RKO (cell line): ENCODE results near the gene PCNX2.
"Not testable (repeated sequence)": the region's sequence is repeated elsewhere in the genome, so short reads cannot be mapped to it uniquely, and the experiment has no call there.

Experiments
- DNase-seq: peaks from one replicate; pipeline ENCODE4 v3.0.0-alpha.2; 2016; ENCODE audit warnings: low spot score

PCNX2 gene

GRCh38 chr1:233151861-233152260 is 143.7 kb downstream of the PCNX2 start:
- DNase-seq: no peak

DNA sequence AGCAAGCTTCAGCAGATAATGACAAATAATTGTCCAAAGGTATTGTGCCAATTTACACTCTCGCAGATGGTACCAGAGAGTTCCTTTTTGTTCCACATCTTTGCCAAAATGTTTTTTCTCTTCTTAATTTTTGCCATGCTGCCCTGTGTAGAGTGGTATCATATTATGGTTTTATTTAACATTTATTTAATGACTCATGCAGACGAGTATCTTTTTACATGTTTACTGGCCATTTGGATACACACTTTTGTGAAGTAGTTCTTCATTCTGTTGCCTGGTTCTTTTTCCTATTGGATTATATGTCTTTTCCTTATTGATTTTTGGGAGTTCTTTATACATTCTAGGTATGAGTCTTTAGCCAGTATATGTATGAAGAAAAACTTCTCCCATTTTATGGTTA is 151.1 kb downstream of the PCNX2 start:
- DNase-seq: no peak

DNA sequence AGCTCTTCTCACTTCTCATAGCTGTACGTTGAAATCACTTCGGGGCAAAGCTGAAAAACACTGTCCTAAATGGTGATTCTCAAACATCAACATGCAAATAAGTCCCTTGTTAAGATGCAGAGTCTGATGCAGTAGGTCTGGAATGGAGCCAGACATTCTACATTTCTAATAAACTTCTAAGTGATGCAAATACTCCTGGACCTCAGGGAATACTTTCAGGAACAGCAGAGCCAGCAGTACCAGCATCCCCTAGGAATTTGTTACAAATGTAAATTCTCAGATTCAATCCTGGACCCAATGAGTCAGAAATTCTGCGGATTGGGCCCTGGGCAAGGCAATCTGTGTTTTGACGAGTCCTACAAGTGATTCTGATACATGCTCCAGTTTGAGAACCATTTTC is 152.3 kb downstream of the PCNX2 start:
- no peak for DNase-seq

DNA sequence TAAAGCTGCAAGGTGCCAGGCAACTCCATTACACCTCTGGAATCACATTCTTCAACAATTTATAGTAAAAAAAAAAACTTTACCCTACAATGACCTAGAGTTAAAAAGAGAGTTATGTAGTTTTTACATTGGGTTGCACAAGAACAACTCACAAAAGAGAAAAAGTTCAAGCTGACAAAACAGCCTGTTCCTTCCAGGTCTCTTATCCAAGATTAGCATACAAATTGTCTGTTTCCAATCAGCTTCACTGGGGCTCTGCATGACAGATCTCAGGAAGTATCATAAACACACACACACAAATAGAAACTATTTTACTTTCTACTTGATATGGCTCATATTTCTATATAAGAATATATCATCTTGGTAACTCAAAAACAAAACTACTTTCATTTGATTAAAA is 154.6 kb downstream of the PCNX2 start:
- no peak for DNase-seq

DNA sequence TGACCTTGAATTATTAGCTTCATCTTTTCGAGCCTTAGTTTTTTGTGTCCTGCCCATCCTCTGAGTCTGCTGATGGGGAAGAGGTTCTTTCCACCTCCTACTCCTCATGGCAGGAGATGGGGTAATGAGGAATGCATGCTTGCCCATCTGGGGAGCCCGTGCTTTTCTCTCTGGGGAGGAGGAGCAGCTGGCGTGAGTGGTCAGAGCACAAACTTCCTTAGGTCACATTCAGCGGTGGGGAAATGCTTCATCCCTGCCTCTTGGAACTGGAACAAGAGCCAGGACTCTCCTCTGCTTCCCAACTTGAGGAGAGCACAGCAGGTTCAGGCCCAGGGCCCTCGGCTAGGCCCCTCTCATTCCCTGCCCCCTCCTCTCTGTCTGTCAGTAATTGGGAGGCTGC is 155.0 kb downstream of the PCNX2 start:
- no peak for DNase-seq

DNA sequence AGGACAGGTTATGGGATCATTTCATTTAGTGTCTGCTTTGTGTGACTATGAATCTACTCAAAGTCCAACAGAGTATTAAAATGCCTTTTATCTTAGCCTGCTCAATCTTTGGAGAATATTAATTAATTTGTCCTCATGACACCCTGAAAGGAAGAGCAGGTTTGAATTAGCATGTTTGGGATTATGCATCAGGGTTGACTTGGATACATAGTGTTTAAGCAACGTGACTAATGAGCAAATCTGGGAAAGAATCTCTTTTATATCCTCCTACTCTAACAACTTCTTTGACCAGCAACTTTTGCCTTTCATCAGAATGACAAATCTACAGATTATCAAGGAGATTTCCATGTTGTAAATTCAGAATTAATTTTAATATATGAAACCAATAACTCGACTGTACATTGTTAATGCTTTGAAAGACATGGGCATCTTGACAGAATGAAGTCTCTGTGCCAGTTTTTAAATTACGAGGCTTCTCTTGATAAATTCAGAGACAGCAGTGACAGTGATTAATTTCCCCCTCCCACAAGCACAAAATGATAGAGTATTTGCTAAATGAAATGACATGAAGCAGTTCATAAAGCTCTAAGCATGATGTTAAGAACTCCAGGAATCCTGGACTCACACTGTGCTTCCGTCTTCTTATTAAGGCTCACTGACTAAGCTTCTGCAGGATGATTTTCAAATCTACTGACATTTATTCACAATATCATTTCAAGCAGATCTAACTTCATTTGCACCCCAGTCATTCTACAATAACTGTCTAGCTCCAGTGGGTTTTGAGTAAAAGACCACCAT is 156.5 kb downstream of the PCNX2 start:
- no peak for DNase-seq

- no peak for DNase-seq
These were observed 159.7 kb downstream of the PCNX2 start for GRCh38 chr1:233135833-233136232.

GRCh38 chr1:233132445-233132844 is 163.1 kb downstream of the PCNX2 start:
- no peak for DNase-seq

- DNase-seq: not testable (repeated sequence)
These were observed 166.5 kb downstream of the PCNX2 start for GRCh38 chr1:233129031-233129430.

DNA sequence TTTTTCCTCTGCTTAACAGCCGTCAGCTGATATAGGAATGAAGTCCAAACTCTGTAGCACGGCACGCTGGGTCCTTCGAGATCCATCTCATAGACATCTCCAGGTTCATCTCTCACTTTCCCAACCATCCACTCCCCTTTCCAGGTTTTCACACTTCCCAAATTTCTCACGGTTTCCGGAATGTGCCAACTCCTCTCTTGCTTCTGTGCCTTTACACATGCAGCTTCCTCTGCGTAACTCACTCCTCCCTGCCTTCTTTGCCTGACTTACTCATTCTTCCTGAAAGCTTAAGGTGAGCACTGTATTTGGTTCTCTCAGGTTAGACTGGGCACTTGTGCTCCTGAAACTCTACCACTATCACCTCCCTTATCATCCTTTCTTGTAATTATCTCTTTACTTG is 168.4 kb downstream of the PCNX2 start:
- DNase-seq: no peak

GRCh38 chr1:233122779-233123178 is 172.7 kb downstream of the PCNX2 start:
- DNase-seq: no peak

GRCh38 chr1:233121947-233122559 is 173.5 kb downstream of the PCNX2 start:
- no peak for DNase-seq

GRCh38 chr1:233114860-233115259 is 180.7 kb downstream of the PCNX2 start:
- no peak for DNase-seq

DNA sequence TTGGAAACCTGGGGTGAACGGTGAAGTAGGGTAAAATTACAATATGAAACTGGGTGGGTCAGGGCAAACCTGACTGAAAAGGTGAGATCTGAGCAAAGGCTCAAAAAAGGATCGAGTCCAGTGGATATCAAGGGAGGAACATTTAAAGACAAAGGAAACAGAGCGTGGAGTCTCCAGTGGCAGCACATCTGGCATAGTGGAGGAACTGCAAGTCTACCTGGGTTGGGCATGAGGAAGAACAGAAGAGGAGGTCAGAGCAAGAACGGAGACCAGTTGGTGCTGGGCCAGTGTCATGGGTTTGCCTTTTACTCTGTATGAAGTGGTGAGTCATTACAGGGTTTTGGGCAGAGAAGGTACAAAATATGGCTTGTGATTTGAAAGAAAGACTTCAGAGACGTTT is 181.4 kb downstream of the PCNX2 start:
- DNase-seq: peak; percentile 13

DNA sequence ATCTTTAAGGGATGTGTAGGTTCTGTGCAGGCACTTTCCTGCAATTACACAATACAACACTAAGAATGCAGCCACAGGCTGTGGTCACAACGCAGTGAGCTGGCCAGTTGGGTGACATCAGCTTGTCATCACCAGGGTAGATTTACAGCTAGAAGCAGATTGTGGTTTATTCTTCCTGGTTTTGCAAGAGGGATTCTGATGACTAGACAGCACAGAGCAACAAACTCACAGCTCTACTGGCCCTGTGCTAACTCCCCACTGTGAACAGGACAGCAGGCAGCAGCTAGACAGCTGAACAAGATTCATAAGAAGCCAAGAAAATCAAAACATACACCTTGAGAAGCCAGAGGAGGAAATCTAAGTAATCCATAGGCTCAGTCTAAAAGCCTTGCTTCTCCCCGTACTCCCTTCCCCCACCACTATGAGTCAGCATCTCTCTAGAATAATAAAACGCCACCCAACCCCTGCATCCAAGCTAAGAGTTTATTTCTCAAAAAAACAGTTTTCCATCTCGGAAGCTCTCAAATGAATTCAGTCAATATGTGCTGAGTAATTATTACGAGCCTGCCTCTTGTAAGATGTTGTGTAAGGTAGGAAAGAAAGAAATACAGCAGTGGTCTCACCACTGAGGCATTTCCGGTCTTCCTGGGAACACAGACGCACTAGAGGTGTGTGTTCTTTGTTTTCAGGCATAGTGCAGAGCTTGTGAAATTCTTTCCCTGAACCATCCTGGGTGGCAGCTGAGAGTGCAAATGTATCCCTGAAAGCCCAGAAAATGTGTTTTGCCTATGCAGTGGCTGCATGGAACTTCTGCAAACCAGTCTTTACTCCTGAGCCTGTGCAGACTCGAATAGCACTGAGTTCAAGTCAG is 182.3 kb downstream of the PCNX2 start:
- peak; percentile 99 for DNase-seq

- DNase-seq: no peak
These were observed 183.1 kb downstream of the PCNX2 start for GRCh38 chr1:233112186-233113008.

- DNase-seq: no peak
These were observed 183.8 kb downstream of the PCNX2 start for GRCh38 chr1:233111731-233112130.

DNA sequence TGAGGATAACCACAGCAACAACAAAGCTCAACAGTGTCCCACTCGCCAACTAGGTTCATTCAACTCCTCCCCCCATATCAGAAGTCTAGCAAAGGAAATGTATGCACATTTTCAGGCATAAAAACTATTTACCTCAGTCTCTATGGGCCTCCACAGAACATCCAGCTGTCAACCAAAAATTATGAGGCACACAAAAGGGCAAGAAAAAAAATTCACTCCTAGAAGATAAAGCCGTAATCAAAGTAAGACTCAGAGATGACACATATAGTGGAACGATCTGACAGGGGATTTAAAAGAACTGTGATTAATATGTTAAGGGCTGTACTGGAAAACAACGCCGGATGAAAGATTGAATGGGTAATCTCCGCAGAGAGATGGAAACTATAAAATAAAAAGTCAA is 186.4 kb downstream of the PCNX2 start:
- DNase-seq: no peak

GRCh38 chr1:233107716-233108130 is 187.8 kb downstream of the PCNX2 start:
- not testable (repeated sequence) for DNase-seq

DNA sequence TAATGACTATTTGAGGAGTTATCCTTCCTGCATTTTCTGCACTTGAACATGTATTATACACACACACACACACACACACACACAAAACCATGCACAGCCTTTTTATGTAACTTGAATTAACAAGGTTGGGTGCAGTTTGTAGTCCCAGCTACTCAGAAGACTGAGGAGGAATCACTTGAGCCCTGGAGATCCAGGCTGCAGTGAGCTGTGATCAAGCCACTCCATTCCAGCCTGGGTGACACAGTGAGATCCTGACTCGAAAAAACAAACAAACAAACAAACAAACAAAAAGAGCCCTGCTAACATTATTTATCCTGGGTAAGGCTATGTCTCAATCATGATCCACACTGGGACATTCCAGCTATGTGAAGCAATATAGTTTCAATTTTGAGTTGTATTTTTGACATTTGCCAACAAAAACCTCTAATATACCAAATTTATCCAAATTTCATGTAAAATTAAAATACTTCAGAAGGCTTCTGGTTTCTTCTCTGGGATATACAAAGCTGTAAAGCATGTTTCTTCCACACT is 188.3 kb downstream of the PCNX2 start:
- no peak for DNase-seq

- no peak for DNase-seq
These were observed 190.3 kb downstream of the PCNX2 start for GRCh38 chr1:233105225-233105624.

GRCh38 chr1:233102341-233102740 is 193.2 kb downstream of the PCNX2 start:
- no peak for DNase-seq
